HG02610 (cell line): ENCODE data around the gene ADD3.

Source experiments
- ATAC-seq: cut with Tn5 transposase; IDR thresholded peaks from one replicate; pipeline ENCODE4 v1.9.1; 2021; ENCODE audit warnings: mild to moderate bottlenecking, moderate library complexity; ENCODE audit not compliant: unreplicated experiment

ADD3 gene

DNA sequence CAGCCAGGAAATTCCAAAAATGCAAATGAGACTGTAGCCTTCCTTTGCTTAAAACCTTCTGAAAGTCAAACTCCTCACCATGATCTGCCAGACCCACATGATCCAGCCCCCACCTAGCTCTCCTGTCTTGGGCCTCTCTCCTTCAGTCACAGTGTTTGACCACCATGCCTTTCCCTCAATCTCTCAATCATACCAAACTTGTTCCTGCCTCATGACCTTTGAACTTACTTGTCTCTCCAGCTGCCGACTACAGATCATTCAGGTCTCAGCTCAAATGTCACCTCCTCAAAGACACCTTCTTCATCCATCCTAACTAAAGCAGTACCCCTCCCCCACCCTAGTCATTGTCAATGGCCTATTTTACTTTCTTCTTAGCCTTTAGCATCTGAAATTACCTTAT is 9.3 kb upstream of the ADD3 start:
- ATAC-seq: peak; percentile 36

DNA sequence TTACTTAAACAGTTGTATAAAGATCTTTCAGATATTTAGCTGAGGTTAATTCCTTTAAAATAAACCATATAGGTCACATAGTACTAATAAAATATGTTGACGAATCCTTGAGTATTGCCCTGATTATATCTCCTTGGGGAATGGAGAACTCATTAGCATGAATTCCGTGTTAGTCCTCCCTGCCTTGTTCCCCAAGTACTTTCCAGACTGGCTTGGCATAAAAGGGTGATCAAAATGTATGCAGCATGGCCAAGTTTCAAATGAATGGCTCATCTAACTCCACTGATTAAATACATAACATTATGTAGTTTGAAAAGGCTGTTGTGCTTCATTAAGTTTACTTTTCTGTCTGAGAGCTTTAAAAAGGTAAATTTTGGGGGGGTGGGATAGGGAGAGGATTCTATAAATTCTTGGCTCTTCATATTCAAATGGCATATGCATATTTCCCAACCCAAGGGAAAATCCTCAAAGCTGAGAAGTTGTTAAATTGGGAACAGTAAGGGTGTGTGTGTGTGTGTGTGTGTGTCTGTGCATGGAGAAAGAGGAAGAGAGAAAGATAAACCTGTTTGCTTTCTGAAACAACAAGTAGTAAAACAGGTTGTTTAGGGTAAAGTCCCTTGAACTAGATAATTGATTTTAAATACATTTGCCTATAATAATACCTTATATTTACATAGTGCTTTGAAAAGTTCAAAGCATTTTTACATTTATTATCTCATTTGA is 4.8 kb upstream of the ADD3 start:
- no peak for ATAC-seq

DNA sequence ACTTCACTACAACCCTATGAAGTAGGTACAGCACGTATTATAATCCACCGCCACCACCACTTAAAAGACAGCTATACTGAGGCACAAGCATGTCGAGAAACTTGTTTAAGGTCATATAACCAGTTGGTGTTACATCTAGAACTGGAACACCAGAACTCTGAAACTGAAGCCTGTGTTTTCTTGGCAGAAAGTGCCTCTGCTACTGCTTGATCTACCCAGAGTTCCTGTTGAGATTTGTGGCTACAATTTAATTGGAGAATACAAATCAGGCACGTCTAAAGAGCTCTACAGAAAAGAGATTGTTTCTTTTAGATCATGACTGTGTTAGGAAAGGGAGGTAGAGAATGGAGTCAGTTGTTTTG is 4.3 kb upstream of the ADD3 start:
- no peak for ATAC-seq

DNA sequence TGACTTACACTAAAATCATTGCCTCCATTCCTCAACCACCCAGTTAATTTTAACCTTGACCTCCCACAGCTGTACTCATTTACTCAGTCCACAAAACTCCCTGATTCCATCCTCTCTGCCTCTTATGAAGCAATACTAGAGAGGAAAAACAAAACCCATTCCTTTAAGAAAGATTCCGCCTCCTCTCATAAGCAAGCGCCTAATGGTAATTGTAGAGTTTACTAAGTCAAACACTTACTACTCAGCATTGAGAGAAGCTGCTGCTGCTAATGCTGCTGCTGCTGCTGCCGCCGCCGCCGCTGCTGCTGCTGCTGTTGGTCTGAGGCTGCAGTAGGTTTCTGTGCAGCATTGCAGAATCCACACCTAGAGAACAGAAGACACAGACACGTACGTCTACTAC is 2.1 kb upstream of the ADD3 start:
- ATAC-seq: no peak

DNA sequence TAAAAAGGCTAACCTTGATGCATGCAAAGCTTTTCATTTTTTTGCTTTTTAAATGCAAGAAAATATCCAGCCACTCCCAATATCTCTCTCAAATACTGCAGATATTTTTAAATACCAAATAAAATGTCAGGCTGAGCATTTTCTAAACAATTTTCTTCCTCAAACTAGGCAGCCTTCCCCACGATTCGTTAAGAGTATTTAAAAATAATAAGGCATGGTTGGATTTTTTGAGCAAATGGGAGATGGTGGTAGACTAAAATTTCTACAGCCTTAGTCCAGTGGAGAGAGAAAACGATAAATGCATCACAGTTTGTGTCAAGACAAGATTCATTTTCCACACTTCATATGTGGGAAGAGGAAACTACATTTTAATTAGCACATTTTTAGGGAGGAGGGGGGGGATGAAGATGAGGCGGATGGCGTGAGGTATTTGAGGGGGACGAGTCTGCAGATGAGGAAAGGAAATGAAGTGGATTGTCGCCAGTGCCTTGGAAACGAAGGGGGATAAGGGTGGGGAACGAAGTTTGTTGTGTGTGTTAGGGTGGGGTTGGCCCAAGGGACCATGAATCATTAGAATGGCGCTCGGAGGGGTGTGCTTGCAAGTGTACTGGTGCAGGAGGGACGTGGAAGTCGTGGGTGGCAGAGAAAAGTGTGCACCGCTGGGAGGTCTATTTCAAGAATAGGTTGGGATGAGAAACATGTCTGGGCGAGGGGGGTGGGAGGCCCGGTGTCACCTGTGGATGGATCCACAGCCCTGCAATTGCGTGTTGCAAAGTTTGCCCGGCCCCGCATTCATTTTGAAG is 1.2 kb upstream of the ADD3 start:
- no peak for ATAC-seq

DNA sequence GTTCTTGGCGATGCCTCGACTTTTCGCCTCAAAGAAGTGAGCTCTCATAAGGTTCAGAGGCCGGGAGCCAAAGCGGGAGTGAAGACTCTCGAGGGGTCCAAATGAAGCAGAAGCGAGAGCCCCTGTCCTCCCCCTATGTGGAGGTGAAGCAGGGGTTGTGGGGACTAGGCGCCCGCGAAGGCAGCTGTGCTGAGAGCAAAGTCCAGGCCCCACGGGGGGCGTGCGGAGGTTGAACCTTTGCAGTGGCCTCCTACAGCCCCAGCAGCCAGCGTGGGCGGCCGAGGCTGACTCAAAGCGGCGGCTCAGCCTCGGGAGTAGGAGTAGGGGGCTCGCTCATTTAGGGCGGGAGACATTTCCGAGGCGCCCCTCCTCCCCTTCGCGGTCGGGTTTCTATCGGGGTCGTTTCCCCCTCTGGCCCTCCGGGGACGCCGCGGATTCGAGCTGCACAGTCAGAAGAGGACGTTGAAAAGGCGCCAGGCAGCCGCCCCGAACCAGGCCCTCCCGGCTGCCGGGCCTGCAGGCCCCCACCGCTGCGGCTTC is 553 bp upstream of the ADD3 start:
- ATAC-seq: peak; percentile 19

DNA sequence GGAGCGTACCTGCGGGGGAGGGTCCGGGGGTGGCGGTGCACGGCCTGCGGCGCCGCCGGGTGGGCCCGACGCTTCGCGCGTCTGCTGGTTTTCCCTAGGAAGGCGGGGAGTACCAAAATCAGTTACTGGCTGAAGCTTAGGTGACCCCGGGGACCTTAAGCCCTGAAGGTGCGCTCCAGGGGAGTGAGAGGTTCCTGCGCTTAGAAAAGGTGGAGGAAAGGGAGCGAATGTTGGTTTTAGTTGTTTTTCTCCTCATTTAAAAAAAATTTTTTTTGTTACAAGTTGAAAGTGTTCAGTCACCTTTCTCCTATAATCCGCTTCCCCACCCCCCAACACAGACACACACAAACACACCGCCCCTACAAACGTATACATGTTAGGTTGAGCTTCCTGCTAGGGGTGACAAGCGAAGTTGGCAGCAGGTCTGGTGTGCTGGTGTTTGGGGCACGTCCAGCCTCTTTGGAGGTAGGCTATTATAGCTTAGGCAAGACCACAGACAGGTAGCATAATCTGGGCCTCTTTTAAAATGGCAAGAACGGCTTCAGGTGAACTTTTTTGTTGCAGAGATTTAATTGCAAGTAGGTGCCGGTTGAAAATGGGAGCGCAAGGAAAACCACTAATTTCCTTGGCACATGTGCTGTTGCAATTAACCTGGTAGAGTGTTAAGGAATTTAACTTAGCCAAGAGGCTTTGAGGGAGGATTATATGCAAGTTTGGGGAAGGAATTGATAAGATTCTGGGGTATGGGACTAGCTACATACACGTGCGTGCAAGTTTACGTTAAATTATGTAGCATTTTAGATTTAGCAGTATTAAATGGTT is 945 bp downstream of the ADD3 start:
- ATAC-seq: no peak

DNA sequence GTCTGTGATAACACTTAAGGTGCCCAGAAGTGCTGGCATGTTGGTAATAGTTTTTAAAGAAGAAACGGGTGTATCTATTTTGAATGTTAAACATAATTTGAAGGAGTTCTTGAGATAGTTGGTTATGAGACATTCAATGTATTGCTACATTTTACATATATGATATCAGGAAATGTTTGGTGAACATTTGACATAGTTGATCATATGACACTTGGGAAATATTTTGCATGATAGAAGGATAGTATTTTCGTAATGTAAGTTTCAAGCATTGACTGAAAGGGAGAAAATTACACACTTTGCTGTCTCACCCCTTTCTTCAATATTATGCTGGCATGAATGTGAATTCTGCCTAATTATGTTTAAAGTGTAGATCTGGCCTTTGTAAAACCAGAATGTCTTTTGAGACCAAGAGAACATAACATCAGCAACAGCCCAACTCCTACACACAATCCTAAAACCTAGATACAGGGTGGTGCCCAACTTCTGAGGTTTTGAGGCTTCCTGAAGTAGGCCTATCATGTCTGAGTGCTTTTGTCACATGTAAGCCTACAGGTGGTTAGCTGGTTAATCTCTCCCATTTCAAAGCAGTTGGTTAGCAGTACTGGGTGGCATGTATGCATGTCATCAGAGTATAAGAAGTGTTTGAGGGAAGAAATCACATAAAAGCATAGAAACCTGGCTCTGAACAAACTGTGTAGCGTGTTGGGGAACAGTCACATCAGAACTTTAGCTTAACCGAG is 2.1 kb downstream of the ADD3 start:
- peak; percentile 29 for ATAC-seq

DNA sequence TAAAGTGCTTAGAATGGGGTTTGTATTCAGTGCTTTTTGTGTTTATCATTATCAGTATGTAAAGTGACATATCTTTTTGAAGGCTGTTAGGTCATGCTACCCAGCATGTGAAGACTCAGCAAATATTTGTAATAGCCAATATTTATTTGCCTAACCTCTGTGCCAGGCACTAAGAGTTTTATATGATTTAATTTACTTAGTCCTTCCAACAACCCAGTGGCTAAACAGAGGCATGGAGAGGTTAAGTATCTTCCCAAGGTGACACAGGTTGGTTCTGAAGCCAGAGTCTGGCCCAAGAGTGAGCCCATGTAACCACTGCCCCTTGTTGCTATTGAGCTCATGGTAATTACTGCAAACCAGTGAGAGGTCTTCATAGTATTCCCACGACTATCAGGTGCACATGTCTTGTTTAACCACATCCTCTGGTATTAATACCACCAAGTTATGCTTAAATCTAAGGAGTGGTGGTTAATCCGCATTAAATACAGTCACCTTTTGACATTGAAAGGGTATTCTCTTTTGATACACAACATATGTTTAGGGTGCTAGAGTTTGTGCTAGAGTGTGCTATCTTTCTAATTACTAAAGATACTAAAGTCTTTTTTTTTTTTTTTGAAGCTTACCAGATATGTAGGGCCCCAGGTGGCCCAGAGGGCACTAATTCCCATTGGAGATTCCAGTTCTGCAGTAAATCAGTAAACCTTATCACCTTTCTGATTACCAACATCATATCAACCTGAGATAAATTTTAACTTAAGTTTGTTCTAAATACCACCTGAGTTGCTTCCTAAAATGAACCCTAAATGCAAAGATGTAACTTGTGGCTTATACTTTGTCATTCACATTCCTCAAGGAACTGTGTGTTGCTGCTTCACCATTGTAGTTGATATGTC is 2.9 kb downstream of the ADD3 start:
- no peak for ATAC-seq

DNA sequence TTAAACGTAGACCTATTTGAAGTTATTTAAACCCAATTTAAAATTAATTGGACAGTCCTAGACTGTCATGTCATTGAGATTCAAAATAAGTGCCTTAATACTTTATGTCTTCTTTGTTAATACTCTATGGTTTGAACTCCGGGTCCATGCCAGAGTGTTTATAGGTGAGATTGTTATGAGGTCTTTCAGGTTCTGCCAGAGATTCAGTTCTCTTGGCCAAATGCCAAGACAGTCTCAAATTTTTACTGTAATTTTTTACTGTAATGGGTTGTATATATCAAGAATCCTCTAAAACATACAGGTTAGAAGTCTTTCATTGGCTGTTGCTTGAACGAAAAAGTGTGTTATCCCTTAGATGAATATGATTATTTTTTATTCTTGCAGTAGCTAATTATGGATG is 3.9 kb downstream of the ADD3 start:
- ATAC-seq: no peak

DNA sequence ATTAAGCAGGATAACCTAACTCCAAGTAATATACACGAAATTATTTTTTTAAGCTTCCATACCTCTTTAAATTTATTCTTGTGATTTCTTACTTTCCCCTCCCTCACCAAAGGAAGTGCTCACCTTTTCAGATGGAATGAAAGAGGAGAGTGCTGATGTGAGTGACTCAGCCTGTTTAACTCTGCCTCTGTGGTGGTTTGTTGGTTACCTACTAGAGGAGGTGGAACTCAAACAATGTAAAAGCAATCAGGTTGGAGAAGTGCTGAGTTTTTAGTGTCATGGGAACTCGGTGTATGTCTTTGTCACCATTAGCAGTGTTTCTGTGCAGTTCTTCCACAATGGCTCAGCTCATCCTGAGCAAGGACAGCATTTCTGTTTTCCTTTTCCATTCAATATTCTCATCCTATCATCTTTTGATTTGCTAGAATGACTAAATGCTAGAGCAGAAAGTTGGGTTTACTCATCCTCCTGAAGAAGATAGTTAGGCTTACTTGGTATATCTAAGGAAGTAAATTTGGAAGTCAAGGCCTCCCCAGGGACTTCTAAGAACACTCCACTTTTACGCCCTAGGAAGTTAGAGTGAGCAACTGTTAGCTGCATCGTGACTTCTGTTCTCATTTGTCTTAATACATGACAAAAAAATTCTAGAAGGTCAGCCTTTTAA is 6.0 kb downstream of the ADD3 start:
- peak; percentile 42 for ATAC-seq

DNA sequence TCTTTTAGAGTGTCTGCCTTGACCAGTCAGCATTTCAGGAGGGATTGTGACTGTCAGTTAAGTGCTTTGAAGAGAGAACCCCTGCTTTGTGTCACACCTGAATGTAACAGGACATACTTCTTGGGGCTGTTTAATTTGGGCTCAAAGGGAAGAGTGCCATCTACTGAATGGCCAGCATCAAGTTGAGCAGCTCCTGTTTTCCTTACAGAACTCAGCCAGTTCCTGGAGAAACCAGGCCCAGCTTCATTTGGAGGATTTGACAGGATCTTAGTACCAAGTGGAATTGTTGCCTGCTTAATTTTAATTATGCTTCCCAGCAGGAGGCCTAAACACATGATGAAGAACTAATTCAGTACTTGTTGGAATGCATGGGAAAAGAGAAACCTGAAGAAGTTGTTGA is 8.3 kb downstream of the ADD3 start:
- ATAC-seq: no peak

DNA sequence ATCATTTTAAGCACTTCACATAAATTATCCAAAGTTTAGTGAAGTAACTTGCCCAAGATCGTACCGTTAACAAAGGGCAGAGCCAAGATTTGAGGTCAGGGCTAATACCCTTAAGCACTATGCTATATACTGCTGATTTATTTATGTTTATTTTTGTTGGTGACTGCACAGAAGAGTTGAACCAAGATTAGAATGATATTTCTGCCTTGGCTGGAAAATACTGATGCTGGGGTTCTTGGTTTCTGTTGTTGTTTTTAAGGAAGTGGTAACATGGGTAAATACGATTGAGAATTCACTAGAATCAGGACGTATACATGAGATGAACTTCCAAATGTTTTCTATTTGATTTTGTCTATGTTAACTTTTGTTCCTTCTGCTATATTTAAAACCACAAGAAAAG is 9.3 kb downstream of the ADD3 start:
- no peak for ATAC-seq

DNA sequence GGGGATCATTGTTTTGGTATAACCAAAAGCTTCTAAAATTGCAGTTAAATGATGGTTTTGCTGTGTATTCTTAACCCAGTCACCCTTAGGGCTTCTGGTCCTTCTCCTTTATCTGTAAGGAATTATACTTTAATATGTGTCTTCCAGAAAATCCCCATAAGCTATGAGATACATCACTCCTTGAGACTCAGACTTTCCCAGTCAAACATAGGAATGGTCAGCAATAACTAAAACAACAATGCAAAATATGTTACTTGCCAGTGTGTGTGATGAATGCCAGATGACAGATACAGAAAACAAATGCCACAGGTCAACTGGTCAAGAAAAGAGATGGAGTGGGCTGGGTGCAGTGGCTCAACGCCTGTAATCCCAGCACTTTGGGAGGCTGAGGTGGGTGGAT is 10.1 kb downstream of the ADD3 start:
- no peak for ATAC-seq

DNA sequence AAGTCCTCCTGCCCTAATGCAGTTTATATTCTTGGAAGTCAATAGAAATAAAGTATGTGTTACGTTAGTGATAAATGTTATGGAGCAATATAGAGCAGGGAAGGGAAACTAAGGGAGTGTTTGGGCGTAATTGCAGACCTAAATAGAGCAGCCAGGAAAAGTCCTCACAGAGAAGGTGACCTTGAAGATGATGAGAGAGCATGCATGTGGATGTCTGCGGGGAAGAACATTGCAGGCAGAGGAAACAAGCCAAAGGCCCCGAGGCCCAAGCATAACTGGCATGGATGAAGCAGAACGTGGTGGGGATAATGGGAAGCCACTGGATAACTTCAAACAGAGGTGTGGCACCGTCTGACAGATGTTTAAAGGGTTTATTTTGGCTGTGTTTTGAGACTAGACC is 12.5 kb downstream of the ADD3 start:
- no peak for ATAC-seq

DNA sequence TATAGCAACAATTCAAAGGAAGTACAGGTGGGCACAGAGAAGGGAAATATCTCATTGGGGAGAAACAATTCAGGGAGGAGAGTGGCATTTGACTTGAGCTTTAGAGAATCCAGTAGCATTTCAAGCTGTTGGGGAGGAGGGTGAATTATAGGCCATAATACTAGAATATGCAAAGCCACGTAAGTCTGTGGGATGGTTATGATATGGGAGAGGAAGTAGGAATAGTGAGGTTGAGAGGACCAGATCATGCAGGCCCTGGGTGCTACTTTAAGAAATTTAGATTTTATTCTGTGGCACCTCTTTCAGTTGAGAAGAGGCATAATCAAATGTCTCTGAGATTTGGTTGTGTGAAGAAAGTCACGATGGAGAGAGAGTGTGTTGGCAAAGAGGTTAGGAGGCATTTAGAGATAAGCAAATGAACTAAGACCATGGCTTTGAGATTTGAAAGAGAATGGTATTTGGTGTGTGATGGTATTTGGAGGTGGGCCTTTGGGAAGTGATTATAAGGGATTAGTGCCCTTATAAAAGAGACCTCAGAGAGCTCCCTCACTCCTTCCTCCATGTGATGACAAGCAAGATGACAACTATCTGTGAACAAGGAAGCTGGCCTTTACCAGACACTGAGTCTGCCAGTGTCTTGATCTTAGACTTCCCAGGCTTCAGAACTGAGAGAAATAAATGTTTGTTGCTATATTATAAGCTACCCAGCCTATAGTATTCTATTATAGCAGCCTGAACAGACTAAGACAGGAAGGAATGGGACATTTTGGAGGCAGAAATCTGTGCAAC is 15.1 kb downstream of the ADD3 start:
- no peak for ATAC-seq

DNA sequence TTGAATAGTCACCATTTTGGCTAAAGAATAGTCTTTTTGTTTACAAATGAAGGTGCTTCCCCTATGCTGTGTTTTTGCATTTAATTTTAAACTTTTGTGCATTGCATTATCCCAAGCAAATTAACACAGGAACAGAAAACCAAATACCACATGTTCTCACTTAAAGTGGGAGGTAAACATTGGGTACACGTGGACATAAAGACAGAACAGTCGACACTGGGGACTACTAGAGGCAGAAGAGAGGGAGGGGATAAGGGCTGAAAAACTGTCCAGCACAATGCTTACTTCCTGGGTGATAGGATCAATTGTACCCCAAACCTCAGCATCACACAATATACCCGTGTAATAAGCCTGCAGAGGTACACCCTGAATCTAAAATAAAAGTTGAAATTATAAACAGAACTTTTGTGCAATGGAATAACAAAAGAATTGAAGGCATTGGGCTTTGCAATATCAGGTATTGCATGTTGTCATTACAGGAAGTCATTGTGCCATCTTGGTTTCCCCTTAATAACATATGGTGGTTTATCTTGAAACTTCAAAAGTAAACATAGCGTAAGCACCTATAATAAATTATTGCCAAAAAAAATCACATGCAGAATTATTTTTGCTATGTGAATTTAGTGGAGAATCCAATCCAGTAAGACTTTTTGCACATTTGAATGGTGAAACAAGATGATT is 16.1 kb downstream of the ADD3 start:
- no peak for ATAC-seq

DNA sequence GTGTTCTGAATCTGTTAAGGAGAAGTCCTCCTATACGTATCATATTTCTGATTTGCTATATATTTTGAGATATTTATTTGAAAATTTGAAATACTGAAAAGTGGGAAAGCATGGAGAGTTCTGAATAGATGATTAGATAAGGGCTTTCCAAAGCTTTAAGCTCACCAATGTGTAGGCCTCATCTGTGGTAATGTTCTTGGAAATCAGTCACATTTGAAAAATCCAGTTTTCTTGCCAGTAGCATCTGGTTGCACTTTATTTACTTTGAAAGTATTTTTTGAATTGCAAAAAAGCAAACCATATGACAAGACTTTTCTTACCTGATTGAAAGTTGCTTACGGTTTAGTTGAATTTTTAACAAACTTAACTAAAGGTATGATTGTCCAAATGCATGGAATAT is 21.7 kb downstream of the ADD3 start:
- ATAC-seq: no peak
